Body of pancreas (tissue), 4 donors: ENCODE measurements around the gene CYP46A1. TPM values are rescaled to one million over a fixed set of nuclear protein-coding genes. Genes with fewer than 3 reads are reported as not detected.

Experiments used
- ATAC-seq: fragments of 150-250 bp; one replicate; pipeline ENCODE4 v1.9.1; 2016
- DNase-seq, 4 donors: peaks; one replicate each; pipeline ENCODE4 v3.0.0-alpha.2; 2019
- H3K27ac ChIP-seq, 4 donors: fragments of 200-600 bp; sonication (generic); 1 replicate in 3 of 4; 2 replicates in 1 of 4; pipeline versions ENCODE4 v1.5.1 to v1.6.1; 2016 to 2019; ENCODE audit warnings: mild to moderate bottlenecking in 1 of 4, mixed read lengths in 1 of 4, moderate library complexity in 1 of 4
- H3K27me3 ChIP-seq, 2 donors: fragments of 200-600 bp; sonication (generic); one replicate each; pipeline ENCODE4 v1.6.0; 2016; ENCODE audit warnings: mild to moderate bottlenecking in 1 of 2
- H3K36me3 ChIP-seq, 2 donors: fragments of 200-600 bp; sonication (generic); replicated peaks in 1 of 2; 2 replicates each; pipeline ENCODE4 v1.5.1; 2016; ENCODE audit warnings: low read depth in 2 of 2; ENCODE audit not compliant: insufficient read depth in 1 of 2
- H3K4me1 ChIP-seq: fragments of 200-600 bp; sonication (generic); one replicate; pipeline ENCODE4 v1.6.0; 2016
- H3K4me3 ChIP-seq, 2 donors: fragments of 200-600 bp; sonication (generic); 1 replicate in 1 of 2; 2 replicates in 1 of 2; pipeline ENCODE4 v1.5.1; 2016 to 2019
- H3K9me3 ChIP-seq, 3 donors: fragments of 200-600 bp; sonication (generic); 1 replicate in 2 of 3; 2 replicates in 1 of 3; pipeline ENCODE4 v1.5.1; 2016
- POLR2A ChIP-seq, 3 donors: fragments of 450-650 bp; IDR thresholded peaks; one replicate each; pipeline ENCODE4 v1.6.1; 2016; ENCODE audit warnings: antibody characterized with exemption in 3 of 3, mild to moderate bottlenecking in 2 of 3
- whole genome bisulfite sequencing, 2 donors: methylation state at CpG; one replicate each; pipeline ENCODE4 v1.1.5; 2017; 5-methylcytosine and 5-hydroxymethylcytosine counted together
- intact Hi-C: fragments of 100-400 bp; cut with DNase I; formaldehyde crosslinking; loops from one replicate; pipeline ENCODE4 v1.15.1; 2023
- total RNA-seq, 2 donors: library from RNA; depleted of rRNA; stranded (reverse); fragments of >200 nt; gene quantifications; one replicate each; pipeline ENCODE4 v1.1.0, GENCODE V29; 2016
- TF ChIP-seq, protein P1 (sequence below), 7 experiments: fragments of 450-650 bp in 4 of 7; fragments of 200-600 bp in 3 of 7; sonication (generic) in 3 of 7; IDR thresholded peaks; one replicate each; pipeline ENCODE4 v1.5.1; 2016 to 2019; ENCODE audit warnings: antibody characterized with exemption in 7 of 7

Gene CYP46A1
- total RNA-seq, 2 donors from 2014 or later = 1.3 to 4.9 TPM

- H3K4me3 ChIP-seq = no peak overlapping the region
- H3K27ac ChIP-seq = no peak overlapping the region
- WGBS, 2 donors = 65 to 69% methylated on average over 6 of the region's 8 CpGs
- intact Hi-C loops = no loop called here
- H3K4me1 ChIP-seq = no peaks in the 10 kb centered on the region
- no peaks in the 10 kb centered on the region for H3K27me3 ChIP-seq
- no peaks in the 10 kb centered on the region for H3K9me3 ChIP-seq
- DNase-seq (no peak), ATAC-seq (no peak)
- TF ChIP-seq, protein P1, sequence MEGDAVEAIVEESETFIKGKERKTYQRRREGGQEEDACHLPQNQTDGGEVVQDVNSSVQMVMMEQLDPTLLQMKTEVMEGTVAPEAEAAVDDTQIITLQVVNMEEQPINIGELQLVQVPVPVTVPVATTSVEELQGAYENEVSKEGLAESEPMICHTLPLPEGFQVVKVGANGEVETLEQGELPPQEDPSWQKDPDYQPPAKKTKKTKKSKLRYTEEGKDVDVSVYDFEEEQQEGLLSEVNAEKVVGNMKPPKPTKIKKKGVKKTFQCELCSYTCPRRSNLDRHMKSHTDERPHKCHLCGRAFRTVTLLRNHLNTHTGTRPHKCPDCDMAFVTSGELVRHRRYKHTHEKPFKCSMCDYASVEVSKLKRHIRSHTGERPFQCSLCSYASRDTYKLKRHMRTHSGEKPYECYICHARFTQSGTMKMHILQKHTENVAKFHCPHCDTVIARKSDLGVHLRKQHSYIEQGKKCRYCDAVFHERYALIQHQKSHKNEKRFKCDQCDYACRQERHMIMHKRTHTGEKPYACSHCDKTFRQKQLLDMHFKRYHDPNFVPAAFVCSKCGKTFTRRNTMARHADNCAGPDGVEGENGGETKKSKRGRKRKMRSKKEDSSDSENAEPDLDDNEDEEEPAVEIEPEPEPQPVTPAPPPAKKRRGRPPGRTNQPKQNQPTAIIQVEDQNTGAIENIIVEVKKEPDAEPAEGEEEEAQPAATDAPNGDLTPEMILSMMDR (IDR thresholded peaks at IDR 0.05) = no peak
- TF ChIP-seq POLR2A (IDR thresholded peaks at IDR 0.05) = no peak
- H3K36me3 ChIP-seq = no peaks in the 10 kb centered on the region
Measured at GRCh38 chr14:99673305-99674063, 10.6 kb upstream of the CYP46A1 start.

GRCh38 chr14:99674064-99674650 is 9.9 kb upstream of the CYP46A1 start:
- Histone ChIP-seq H3K27me3 (no peaks in the 10 kb centered on the region), H3K4me1 (no peaks in the 10 kb centered on the region), H3K4me3 (no peak overlapping the region), H3K27ac (no peak overlapping the region), H3K9me3 (no peaks in the 10 kb centered on the region), H3K36me3 (no peaks in the 10 kb centered on the region)
- intact Hi-C loops = no loop called here
- TF ChIP-seq, protein P1 (IDR thresholded peaks at IDR 0.05) = no peak
- TF ChIP-seq POLR2A (IDR thresholded peaks at IDR 0.05) = no peak
- DNase-seq (no peak), ATAC-seq (no peak)
- 90 to 94% methylated on average over 4 to 9 of the region's 9 CpGs for WGBS, 2 donors

GRCh38 chr14:99674776-99675381 is 9.2 kb upstream of the CYP46A1 start:
- intact Hi-C loops = no loop called here
- no peak overlapping the region for H3K4me3 ChIP-seq

GRCh38 chr14:99675382-99675835 is 8.7 kb upstream of the CYP46A1 start:
- no peak overlapping the region for H3K4me3 ChIP-seq
- intact Hi-C loops = no loop called here
- TF ChIP-seq POLR2A (IDR thresholded peaks at IDR 0.05) = no peak
- TF ChIP-seq, protein P1 (IDR thresholded peaks at IDR 0.05) = no peak
- no peaks in the 10 kb centered on the region for H3K4me1 ChIP-seq
- ATAC-seq (no peak), DNase-seq (no peak)
- no peak overlapping the region for H3K27ac ChIP-seq
- no peaks in the 10 kb centered on the region for H3K27me3 ChIP-seq
- H3K9me3 ChIP-seq = no peaks in the 10 kb centered on the region
- WGBS, 2 donors = 46% methylated on average over 38 of the region's 42 CpGs; no CpG with 5 or more reads in 1 of the 2 donors
- no peaks in the 10 kb centered on the region for H3K36me3 ChIP-seq

More at GRCh38 chr14:99674776-99675381, 9.2 kb upstream of the CYP46A1 start:
- DNase-seq = no peak
- Histone ChIP-seq H3K4me1 (no peaks in the 10 kb centered on the region), H3K27me3 (no peaks in the 10 kb centered on the region), H3K27ac (no peak overlapping the region), H3K9me3 (no peaks in the 10 kb centered on the region), H3K36me3 (no peaks in the 10 kb centered on the region)
- no peak for ATAC-seq
- TF ChIP-seq POLR2A (IDR thresholded peaks at IDR 0.05) = no peak
- TF ChIP-seq, protein P1 (IDR thresholded peaks at IDR 0.05) = no peak
- WGBS, 2 donors = 86 to 90% methylated on average over 4 to 16 of the region's 60 CpGs
